Thyroid gland (tissue), 4 donors: ENCODE results near the gene USP33.

Source experiments
- CTCF ChIP-seq, 6 experiments: fragments of 200-600 bp in 3 of 6; fragments of 450-650 bp in 3 of 6; sonication (generic) in 3 of 6; IDR thresholded peaks; one replicate each; pipeline ENCODE4 v1.5.1; 2016 to 2019; ENCODE audit warnings: antibody characterized with exemption in 6 of 6, mild to moderate bottlenecking in 2 of 6, inconsistent platforms in 1 of 6, moderate library complexity in 1 of 6
- POLR2A ChIP-seq, 2 donors: fragments of 450-650 bp; IDR thresholded peaks; one replicate each; pipeline ENCODE4 v1.6.1; 2017; ENCODE audit warnings: antibody characterized with exemption in 2 of 2, mild to moderate bottlenecking in 2 of 2, moderate library complexity in 1 of 2

- no peak for TF ChIP-seq CTCF (IDR thresholded peaks at IDR 0.05)
- no peak for TF ChIP-seq POLR2A (IDR thresholded peaks at IDR 0.05)
These were observed 106.6 kb downstream of the USP33 start for GRCh38 chr1:77652970-77653516.
